VCaP (cell line): ENCODE data around the gene CFAP57.

Source experiments
- H3K27ac ChIP-seq: fragments of 450-650 bp; 2 replicates; pipeline ENCODE4 v1.5.1; 2017
- CTCF ChIP-seq: fragments of 450-650 bp; conservative IDR thresholded peaks from 2 replicates; pipeline ENCODE4 v1.5.1; 2017; ENCODE audit warnings: mild to moderate bottlenecking, moderate library complexity

CFAP57 gene

GRCh38 chr1:43288058-43288784 is 116.1 kb downstream of the CFAP57 start:
- TF ChIP-seq CTCF = no peak

GRCh38 chr1:43288785-43289706 is 116.9 kb downstream of the CFAP57 start:
- H3K27ac ChIP-seq = no peak overlapping the region
- TF ChIP-seq CTCF = no peak

More at GRCh38 chr1:43288058-43288784, 116.1 kb downstream of the CFAP57 start:
- no peak overlapping the region for H3K27ac ChIP-seq

- no peak for TF ChIP-seq CTCF
- no peak overlapping the region for H3K27ac ChIP-seq
These were observed 120.1 kb downstream of the CFAP57 start for GRCh38 chr1:43292216-43292615.

DNA sequence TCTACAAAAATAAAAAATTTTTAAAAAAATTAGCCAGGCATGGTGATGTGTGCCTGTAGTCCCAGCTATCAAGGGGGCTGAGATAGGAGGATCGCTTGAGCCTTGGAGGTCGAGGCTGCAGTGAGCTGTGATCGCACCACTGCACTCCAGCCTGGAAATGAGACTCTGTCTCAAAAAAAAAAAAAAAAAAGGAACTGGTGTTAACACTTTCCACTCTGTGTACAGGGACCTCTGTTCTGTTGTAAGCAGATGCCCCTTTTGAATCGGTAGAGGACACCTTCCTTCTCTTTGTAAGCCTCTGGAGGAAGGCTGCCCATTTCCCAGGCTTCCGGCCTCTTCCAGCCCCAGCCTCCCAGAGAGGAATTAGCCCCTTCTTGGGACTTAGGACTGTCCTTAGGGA is 120.5 kb downstream of the CFAP57 start:
- TF ChIP-seq CTCF = no peak

GRCh38 chr1:43293176-43293575 is 121.0 kb downstream of the CFAP57 start:
- TF ChIP-seq CTCF = no peak
- no peak overlapping the region for H3K27ac ChIP-seq

More for the DNA sequence above, 120.5 kb downstream of the CFAP57 start:
- no peak overlapping the region for H3K27ac ChIP-seq

- TF ChIP-seq CTCF = no peak
These were observed 122.0 kb downstream of the CFAP57 start for GRCh38 chr1:43293896-43294760.

DNA sequence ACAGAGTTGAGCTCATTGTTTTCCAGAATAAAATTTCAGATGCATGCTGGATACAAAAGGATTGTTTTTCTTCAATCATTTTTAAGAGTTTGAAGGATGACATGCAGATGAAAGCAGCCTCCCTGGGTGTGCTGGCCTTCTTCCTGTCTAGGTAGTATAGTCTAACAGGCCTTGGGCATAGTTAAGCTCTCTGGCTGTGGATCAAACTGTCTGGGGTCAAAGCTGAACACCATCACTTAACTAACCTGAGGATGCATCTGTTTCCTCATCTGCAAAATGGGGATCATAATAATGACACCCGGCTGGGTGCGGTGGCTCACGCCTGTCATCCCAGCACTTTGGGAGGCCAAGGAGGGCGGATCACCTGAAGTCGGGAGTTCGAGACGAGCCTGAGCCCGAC is 122.6 kb downstream of the CFAP57 start:
- TF ChIP-seq CTCF = no peak
- H3K27ac ChIP-seq = no peak overlapping the region

More at GRCh38 chr1:43293896-43294760, 122.0 kb downstream of the CFAP57 start:
- no peak overlapping the region for H3K27ac ChIP-seq
